SK-N-SH (cell line): ENCODE data around the gene CCNF. TPM values are rescaled to one million over a fixed set of nuclear protein-coding genes. Genes with fewer than 3 reads are reported as not detected.
A peak's percentile ranks its signal among the peaks of the same experiment; 100 is the strongest.

Source experiments
- CTCF ChIA-PET: fragments of 300-600, 350-600 bp; formaldehyde crosslinking; extraction: SDS; loops from one replicate; lab custom pipeline; 2021; lab: Yijun Ruan, JAX
- POLR2A ChIA-PET: fragments of 350-600 bp; sonication (Branson Sonifier 250); formaldehyde crosslinking; extraction: SDS; loops from one replicate; lab custom pipeline; 2020; ENCODE audit warnings: antibody characterized with exemption, inconsistent platforms; lab: Yijun Ruan, JAX
- DNase-seq: peaks from one replicate; pipeline ENCODE4 v3.0.0; 2012
- H2AFZ ChIP-seq: fragments of 200-600 bp; sonication (generic); 2 replicates; pipeline ENCODE4 v1.8.1; 2016; ENCODE audit warnings: antibody characterized with exemption, mild to moderate bottlenecking, low read depth
- H3F3A ChIP-seq: fragments of 200-600 bp; sonication (generic); replicated peaks from 2 replicates; pipeline ENCODE3; 2016; ENCODE audit warnings: antibody characterized with exemption, mild to moderate bottlenecking; ENCODE audit not compliant: insufficient read depth
- H3K27ac ChIP-seq, 2 experiments: fragments of 200-500 bp in 1 of 2; fragments of 200-600 bp in 1 of 2; sonication (Bioruptor generic) in 1 of 2; sonication (generic), shearing (Covaris generic) in 1 of 2; 2 replicates each; pipeline versions ENCODE4 v1.5.1 to v1.6.1; 2014 to 2016; ENCODE audit warnings: low read depth in 2 of 2, inconsistent platforms in 1 of 2, low read length in 1 of 2, mild to moderate bottlenecking in 1 of 2, mixed read lengths in 1 of 2
- H3K27me3 ChIP-seq: fragments of 200-600 bp; sonication (generic), shearing (Covaris generic); 2 replicates; pipeline ENCODE4 v1.6.1; 2016; ENCODE audit warnings: mixed run types; ENCODE audit not compliant: insufficient read depth
- H3K36me3 ChIP-seq, 2 experiments: fragments of 200-500 bp in 1 of 2; fragments of 200-600 bp in 1 of 2; sonication (Bioruptor generic) in 1 of 2; sonication (generic) in 1 of 2; replicated peaks in 1 of 2; 2 replicates each; pipeline versions ENCODE3 to v1.5.1; 2014 to 2016; ENCODE audit warnings: low read length in 1 of 2, mild to moderate bottlenecking in 1 of 2; ENCODE audit not compliant: insufficient read depth in 2 of 2, control insufficient read depth in 1 of 2
- H3K4me1 ChIP-seq, 2 experiments: fragments of 200-500 bp in 1 of 2; fragments of 200-600 bp in 1 of 2; sonication (Bioruptor generic) in 1 of 2; sonication (generic), shearing (Covaris generic) in 1 of 2; 2 replicates each; pipeline versions ENCODE4 v1.5.1 to v1.6.1; 2014 to 2016; ENCODE audit warnings: low read depth in 1 of 2, low read length in 1 of 2, mixed run types in 1 of 2; ENCODE audit not compliant: insufficient read depth in 2 of 2, control insufficient read depth in 1 of 2
- H3K4me2 ChIP-seq: fragments of 200-600 bp; sonication (generic), shearing (Covaris generic); 2 replicates; pipeline ENCODE4 v1.6.1; 2017; ENCODE audit warnings: mixed run types
- H3K4me3 ChIP-seq, 2 experiments: fragments of 200-500 bp in 1 of 2; fragments of 200-600 bp in 1 of 2; sonication (Bioruptor generic) in 1 of 2; sonication (generic), shearing (Covaris generic) in 1 of 2; 2 replicates each; pipeline versions ENCODE4 v1.5.1 to v1.8.1; 2014 to 2016; ENCODE audit warnings: low read depth in 2 of 2, inconsistent platforms in 1 of 2, low read length in 1 of 2, mild to moderate bottlenecking in 1 of 2, mixed read lengths in 1 of 2, moderate library complexity in 1 of 2
- H3K79me2 ChIP-seq: fragments of 200-600 bp; sonication (generic); 2 replicates; pipeline ENCODE4 v1.8.1; 2017; ENCODE audit warnings: mild to moderate bottlenecking; ENCODE audit not compliant: insufficient read depth
- H3K9ac ChIP-seq: fragments of 200-600 bp; sonication (generic); 2 replicates; pipeline ENCODE4 v1.6.1; 2017; ENCODE audit warnings: mixed run types
- H3K9me2 ChIP-seq: fragments of 200-600 bp; sonication (generic); 2 replicates; pipeline ENCODE4 v1.6.1; 2017; ENCODE audit warnings: mixed run types
- H3K9me3 ChIP-seq: fragments of 200-600 bp; sonication (generic); 2 replicates; pipeline ENCODE4 v1.6.1; 2017; ENCODE audit warnings: mixed run types, mild to moderate bottlenecking, moderate library complexity
- H4K20me1 ChIP-seq: fragments of 200-600 bp; sonication (generic); 2 replicates; pipeline ENCODE4 v1.6.1; 2017; ENCODE audit warnings: mild to moderate bottlenecking, mixed run types; ENCODE audit not compliant: insufficient read depth
- CHD2 ChIP-seq: fragments of 150-350 bp; IDR thresholded peaks from 2 replicates; pipeline ENCODE4 v1.6.1; 2018; ENCODE audit warnings: low read length; ENCODE audit not compliant: partially characterized antibody
- CTCF ChIP-seq: fragments of 200-600 bp; sonication (generic); IDR thresholded peaks from 2 replicates; pipeline ENCODE4 v1.6.1; 2017; ENCODE audit warnings: antibody characterized with exemption, mild to moderate bottlenecking, moderate library complexity
- ELF1 ChIP-seq: IDR thresholded peaks from 2 replicates; pipeline ENCODE4 v1.4.0; 2012
- EP300 ChIP-seq, 2 experiments: IDR thresholded peaks; 2 replicates each; pipeline versions ENCODE4 v1.4.0 to v1.6.1; 2012; ENCODE audit warnings: borderline replicate concordance in 1 of 2, low read depth in 1 of 2, low read length in 1 of 2
- FOSL2 ChIP-seq: IDR thresholded peaks from 2 replicates; pipeline ENCODE4 v1.4.0; 2012; ENCODE audit warnings: low read depth, mild to moderate bottlenecking, moderate library complexity, borderline replicate concordance
- FOXJ3 ChIP-seq: sonication (generic); formaldehyde crosslinking; IDR thresholded peaks from 2 replicates; pipeline ENCODE4 v1.5.1; 2020; ENCODE audit warnings: mild to moderate bottlenecking, missing genetic modification reagents
- FOXM1 ChIP-seq: IDR thresholded peaks from 2 replicates; pipeline ENCODE4 v1.4.0; 2012; ENCODE audit warnings: low read depth, mild to moderate bottlenecking
- GABPA ChIP-seq: IDR thresholded peaks from 2 replicates; pipeline ENCODE4 v1.4.0; 2012; ENCODE audit warnings: low read depth, mild to moderate bottlenecking
- IRF3 ChIP-seq: fragments of 150-350 bp; IDR thresholded peaks from 2 replicates; pipeline ENCODE4 v1.6.1; 2016; ENCODE audit warnings: mild to moderate bottlenecking, low read depth, low read length
- MXI1 ChIP-seq: IDR thresholded peaks from 2 replicates; pipeline ENCODE4 v1.6.1; 2012; ENCODE audit warnings: mild to moderate bottlenecking, low read depth, low read length, improper control_type of control experiment
- PBX3 ChIP-seq: IDR thresholded peaks from 2 replicates; pipeline ENCODE4; 2012
- RCOR1 ChIP-seq: fragments of 150-350 bp; IDR thresholded peaks from 2 replicates; pipeline ENCODE4 v1.6.1; 2017; ENCODE audit warnings: antibody characterized with exemption, low read length
- RFX5 ChIP-seq: IDR thresholded peaks from 2 replicates; pipeline ENCODE4 v1.6.1; 2012; ENCODE audit warnings: mild to moderate bottlenecking, improper control_type of control experiment, low read length
- RXRA ChIP-seq: IDR thresholded peaks from 2 replicates; pipeline ENCODE4 v1.4.0; 2012; ENCODE audit warnings: low read depth, mild to moderate bottlenecking, borderline replicate concordance
- TAF1 ChIP-seq: IDR thresholded peaks from 2 replicates; pipeline ENCODE4 v1.6.1; 2012; ENCODE audit warnings: low read depth, mild to moderate bottlenecking, low read length, moderate library complexity, borderline replicate concordance
- TCF12 ChIP-seq: IDR thresholded peaks from 2 replicates; pipeline ENCODE4 v1.4.0; 2012
- TEAD4 ChIP-seq: IDR thresholded peaks from 2 replicates; pipeline ENCODE4 v1.4.0; 2012; ENCODE audit warnings: mild to moderate bottlenecking, borderline replicate concordance; ENCODE audit not compliant: insufficient read depth
- USF1 ChIP-seq: IDR thresholded peaks from 2 replicates; pipeline ENCODE4 v1.4.0; 2012; ENCODE audit warnings: low read depth, borderline replicate concordance
- ZBTB33 ChIP-seq: IDR thresholded peaks from 2 replicates; pipeline ENCODE4 v1.4.0; 2012; ENCODE audit warnings: low read depth, borderline replicate concordance
- WGBS: methylation state at CpG from one replicate; pipeline ENCODE4 v1.1.6; 2017; ENCODE audit warnings: low lambda C conversion rate; 5-methylcytosine and 5-hydroxymethylcytosine counted together
- polyA plus RNA-seq, 3 experiments: library from polyadenylated mRNA; depleted of rRNA; stranded (reverse); fragments of >200 nt; gene quantifications; 2 replicates each; pipeline ENCODE4 v1.2.3, GENCODE V29; 2012

Gene CCNF
- polyA plus RNA-seq, 1 of the 3 experiments (the other 2 are of a cell fraction), result 4.6 TPM

GRCh38 chr16:2469399-2470233, 40.4 kb downstream of the CCNF start:
- Histone ChIP-seq H3K9ac (no peak overlapping the region), H3K36me3 (no peaks in the 10 kb centered on the region), H3K4me3 (no peak overlapping the region), H2AFZ (no peak overlapping the region), H3K9me3 (no peaks in the 10 kb centered on the region), H3K79me2 (0 out of 2 replicates have a peak, but pooled peaks cover 2% of the 10 kb centered on the region), H3K9me2 (no peaks in the 10 kb centered on the region), H3K27me3 (no peaks in the 10 kb centered on the region), H3K27ac (peak overlapping the region in 1 of 2 experiments; percentile 97; a peak in 2 of 4 replicates), H3F3A (peaks cover 13% of the 10 kb centered on the region), H3K4me2 (no peak overlapping the region), H3K4me1 (peaks cover 6 to 65% of the 10 kb centered on the region in 2 experiments; a peak in 3 of 4 replicates), H4K20me1 (no peaks in the 10 kb centered on the region)
- ChIA-PET CTCF (interaction anchor here (1.2 to 3.6 kb wide), 11 partner anchors 9 to 275 kb away, joined by 3 to 32 read pairs (median 6); partner anchors contain the start of genes CCNF and TEDC2), POLR2A (interaction anchor here (0.6 to 4.6 kb wide), 11 partner anchors 9 to 422 kb away, joined by 3 to 44 read pairs (median 4); partner anchors contain the start of genes AMDHD2, NTHL1, TEDC2 and TSC2)
- WGBS, result 79% methylated on average over 14 of the region's 16 CpGs
- TF ChIP-seq GABPA, result no peak
- TF ChIP-seq ZBTB33, result no peak
- no peak for TF ChIP-seq FOXM1
- 0 out of 2 replicates have a peak, but pooled peaks have one; percentile 63 for TF ChIP-seq MXI1
- TF ChIP-seq FOXJ3 (CRISPR knock-in tag), result no peak
- TF ChIP-seq TCF12, result 0 out of 2 replicates have a peak, but pooled peaks have one; percentile 3
- no peak for TF ChIP-seq EP300 (IDR thresholded peaks at IDR 0.05; ENCODE audit: borderline replicate concordance in 1 of 2, low read depth in 1 of 2, low read length in 1 of 2)
- no peak for DNase-seq

GRCh38 chr16:2470234-2470601, 41.0 kb downstream of the CCNF start:
- ChIA-PET CTCF (interaction anchor here (1.6 to 3.6 kb wide), 7 partner anchors 11 to 275 kb away, joined by 3 to 32 read pairs (median 9); partner anchors contain the start of genes CCNF and TEDC2), POLR2A (interaction anchor here (0.6 to 4.6 kb wide), 6 partner anchors 10 to 987 kb away, joined by 3 to 44 read pairs (median 13); partner anchors contain the start of gene TEDC2)
- Histone ChIP-seq H3K79me2 (0 out of 2 replicates have a peak, but pooled peaks cover 2% of the 10 kb centered on the region), H3F3A (peaks cover 11% of the 10 kb centered on the region), H3K9me2 (no peaks in the 10 kb centered on the region), H3K9ac (no peak overlapping the region), H3K36me3 (no peaks in the 10 kb centered on the region), H4K20me1 (no peaks in the 10 kb centered on the region), H3K4me2 (no peak overlapping the region), H2AFZ (no peak overlapping the region), H3K9me3 (no peaks in the 10 kb centered on the region), H3K4me1 (peaks cover 6 to 65% of the 10 kb centered on the region in 2 experiments; a peak in 3 of 4 replicates), H3K4me3 (no peak overlapping the region), H3K27me3 (no peaks in the 10 kb centered on the region), H3K27ac (peak overlapping the region in 1 of 2 experiments; percentile 97; a peak in 2 of 4 replicates)
- WGBS, result 88% methylated on average over 5 of the region's 7 CpGs
- no peak for DNase-seq
- no peak for TF ChIP-seq RXRA
- no peak for TF ChIP-seq TAF1
- TF ChIP-seq TEAD4, result no peak
- TF ChIP-seq USF1, result no peak
- no peak for TF ChIP-seq PBX3
- no peak for TF ChIP-seq ELF1
- no peak for TF ChIP-seq IRF3
- no peak for TF ChIP-seq RFX5
- TF ChIP-seq CTCF, result no peak
- TF ChIP-seq GABPA, result no peak
- TF ChIP-seq FOSL2, result no peak
- TF ChIP-seq RCOR1, result no peak
- no peak for TF ChIP-seq CHD2
- TF ChIP-seq FOXJ3 (CRISPR knock-in tag), result no peak
